HG03342 (cell line): ENCODE data around the gene FICD.

Source experiments
- ATAC-seq: cut with Tn5 transposase; IDR thresholded peaks from one replicate; pipeline ENCODE4 v1.9.1; 2021; ENCODE audit warnings: mild to moderate bottlenecking, moderate library complexity; ENCODE audit not compliant: unreplicated experiment

Gene FICD

DNA sequence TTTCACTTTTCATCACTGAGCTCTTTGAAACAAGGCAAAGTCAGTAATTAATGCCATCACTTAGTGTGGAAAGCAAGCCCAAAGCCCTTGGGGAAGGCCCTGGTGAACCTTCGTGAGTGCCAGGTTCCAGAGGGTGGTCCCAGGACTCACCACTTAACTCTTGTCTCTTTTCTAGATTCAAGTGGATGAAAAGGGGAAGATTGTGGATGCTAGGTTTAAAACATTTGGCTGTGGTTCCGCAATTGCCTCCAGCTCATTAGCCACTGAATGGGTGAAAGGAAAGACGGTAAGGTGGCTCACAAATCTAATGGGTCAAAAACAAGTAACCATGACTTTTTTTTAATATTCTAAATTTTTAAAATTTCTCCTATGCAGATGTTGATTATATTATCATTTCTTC, 50.1 kb downstream of the FICD start:
- ATAC-seq: no peak

GRCh38 chr12:108565976-108566375, 50.9 kb downstream of the FICD start:
- ATAC-seq: no peak

DNA sequence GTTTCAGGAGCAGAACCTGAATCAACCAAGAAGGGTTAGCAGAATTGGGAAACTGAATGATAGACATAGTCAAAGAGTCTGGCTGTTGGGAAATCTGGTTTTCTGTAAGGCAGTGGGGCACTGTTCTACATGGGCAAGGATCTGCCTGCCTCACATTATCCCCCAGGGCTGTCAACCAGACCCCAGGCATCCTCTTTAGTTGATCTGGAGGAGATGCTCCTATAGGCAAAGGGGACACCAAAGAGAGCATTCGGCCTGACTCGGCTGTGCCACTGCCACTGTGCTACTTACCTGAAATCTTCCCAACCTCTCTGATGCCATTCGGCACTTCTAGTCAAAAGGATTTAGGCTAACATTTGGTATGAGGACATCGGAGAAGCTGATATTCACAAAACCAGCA, 51.4 kb downstream of the FICD start:
- ATAC-seq: no peak

- ATAC-seq: no peak
Observed at GRCh38 chr12:108567406-108568337, 52.6 kb downstream of the FICD start.

GRCh38 chr12:108568338-108569154, 53.5 kb downstream of the FICD start:
- ATAC-seq: peak; percentile 78
